GM19193 (cell line): ENCODE measurements around the gene TBX4.

Source experiments
- POLR2A ChIP-seq: IDR thresholded peaks from 4 replicates; pipeline ENCODE4 v1.6.1; 2011; ENCODE audit not compliant: insufficient read depth, insufficient read length; ENCODE audit errors: extremely low read depth

Gene TBX4

GRCh38 chr17:61485067-61485775 lies 33.0 kb downstream of the TBX4 start:
- no peak for TF ChIP-seq POLR2A

GRCh38 chr17:61486135-61487120 lies 34.2 kb downstream of the TBX4 start:
- TF ChIP-seq POLR2A: no peak

GRCh38 chr17:61487161-61487988 lies 35.2 kb downstream of the TBX4 start:
- TF ChIP-seq POLR2A: no peak

GRCh38 chr17:61487989-61488595 lies 35.9 kb downstream of the TBX4 start:
- no peak for TF ChIP-seq POLR2A

GRCh38 chr17:61488878-61489718 lies 36.9 kb downstream of the TBX4 start:
- no peak for TF ChIP-seq POLR2A

- TF ChIP-seq POLR2A: no peak
Observed at GRCh38 chr17:61489719-61490490, 37.7 kb downstream of the TBX4 start.

- no peak for TF ChIP-seq POLR2A
Observed at GRCh38 chr17:61490540-61490975, 38.3 kb downstream of the TBX4 start.

GRCh38 chr17:61491981-61492380 lies 39.8 kb downstream of the TBX4 start:
- no peak for TF ChIP-seq POLR2A

- no peak for TF ChIP-seq POLR2A
Observed at GRCh38 chr17:61492759-61493526, 40.7 kb downstream of the TBX4 start.

GRCh38 chr17:61494325-61495160 lies 42.3 kb downstream of the TBX4 start:
- no peak for TF ChIP-seq POLR2A

- TF ChIP-seq POLR2A: no peak
Observed at GRCh38 chr17:61495161-61495857, 43.1 kb downstream of the TBX4 start.
